H1 (cell line): ENCODE measurements around the gene LRRC74B. TPM values are rescaled to one million over a fixed set of nuclear protein-coding genes. Genes with fewer than 3 reads are reported as not detected.

ENCODE experiments used
- CTCF ChIA-PET: fragments of 300-600 bp; sonication (Branson Sonifier 250); formaldehyde crosslinking; loops from one replicate; lab custom pipeline; 2021; ENCODE audit not compliant: partially characterized antibody; lab: Charles Lee
- POLR2A ChIA-PET: fragments of 300-600 bp; sonication (Branson Sonifier 250); formaldehyde crosslinking; loops from one replicate; lab custom pipeline; 2021; ENCODE audit warnings: inconsistent platforms; ENCODE audit not compliant: partially characterized antibody; lab: Charles Lee
- DNase-seq, 2 experiments: peaks; one replicate each; pipeline versions ENCODE4 v3.0.0 to v3.0.0-alpha.2; 2010 to 2022; ENCODE audit warnings: low spot score in 2 of 2, low read depth in 1 of 2, mixed read lengths in 1 of 2
- FAIRE-seq: peaks from 2 replicates; lab custom pipeline; 2011; peaks lifted over from hg19 to GRCh38; lab: Jason Lieb, UNC
- H2AFZ ChIP-seq: 2 replicates; pipeline ENCODE4 v1.8.1; 2012; ENCODE audit warnings: low read length, inconsistent platforms
- H2AK5ac ChIP-seq: 2 replicates; pipeline ENCODE4 v1.6.1; 2013; ENCODE audit warnings: low read depth, low read length
- H2BK120ac ChIP-seq: replicated peaks from 2 replicates; pipeline ENCODE3; 2013; ENCODE audit warnings: low read depth, low read length, inconsistent platforms
- H2BK12ac ChIP-seq: 2 replicates; pipeline ENCODE4 v1.6.1; 2013; ENCODE audit warnings: low read depth, low read length
- H2BK15ac ChIP-seq: 2 replicates; pipeline ENCODE4 v1.6.1; 2013; ENCODE audit warnings: low read length
- H2BK20ac ChIP-seq: 2 replicates; pipeline ENCODE4 v1.6.1; 2013; ENCODE audit warnings: low read length
- H2BK5ac ChIP-seq: 2 replicates; pipeline ENCODE4 v1.6.1; 2013; ENCODE audit warnings: low read depth, low read length
- H3K14ac ChIP-seq: 2 replicates; pipeline ENCODE4 v1.6.1; 2013; ENCODE audit warnings: inconsistent platforms; ENCODE audit not compliant: insufficient read length
- H3K18ac ChIP-seq: 2 replicates; pipeline ENCODE4 v1.6.1; 2013; ENCODE audit warnings: low read length; ENCODE audit errors: extremely low read depth
- H3K23ac ChIP-seq: 2 replicates; pipeline ENCODE4 v1.6.1; 2013; ENCODE audit warnings: inconsistent platforms; ENCODE audit not compliant: insufficient read length
- H3K23me2 ChIP-seq: 2 replicates; pipeline ENCODE4 v1.6.1; 2013; ENCODE audit warnings: low read depth, low read length
- H3K27ac ChIP-seq: 2 replicates; pipeline ENCODE4 v1.6.1; 2011; ENCODE audit warnings: low read depth, low read length, inconsistent platforms
- H3K27me3 ChIP-seq, 4 experiments: replicated peaks in 1 of 4; 1 replicate in 1 of 4; 2 replicates in 3 of 4; pipeline versions ENCODE4 v1.6.1 to v1.8.1; 2011 to 2013; ENCODE audit warnings: low read length in 3 of 4, mild to moderate bottlenecking in 3 of 4, inconsistent platforms in 2 of 4, mixed read lengths in 2 of 4, moderate library complexity in 1 of 4; ENCODE audit not compliant: control insufficient read depth in 3 of 4, insufficient read depth in 3 of 4; ENCODE audit errors: extremely low read depth in 1 of 4
- H3K36me3 ChIP-seq, 4 experiments: 2 replicates each; pipeline versions ENCODE4 v1.6.1 to v1.8.1; 2011 to 2013; ENCODE audit warnings: mild to moderate bottlenecking in 4 of 4, low read length in 3 of 4, moderate library complexity in 2 of 4, control low read depth in 1 of 4, inconsistent platforms in 1 of 4; ENCODE audit not compliant: insufficient read depth in 4 of 4, control insufficient read depth in 2 of 4
- H3K4ac ChIP-seq: replicated peaks from 2 replicates; pipeline ENCODE3; 2013; ENCODE audit warnings: low read length, low read depth, mixed read lengths, inconsistent platforms; ENCODE audit not compliant: insufficient read length
- H3K4me1 ChIP-seq, 4 experiments: replicated peaks in 1 of 4; 1 replicate in 1 of 4; 2 replicates in 3 of 4; pipeline versions ENCODE4 v1.6.1 to v1.8.1; 2011 to 2013; ENCODE audit warnings: low read length in 3 of 4, inconsistent platforms in 2 of 4, mixed read lengths in 1 of 4; ENCODE audit not compliant: insufficient read depth in 4 of 4, control insufficient read depth in 3 of 4
- H3K4me2 ChIP-seq, 2 experiments: 2 replicates each; pipeline versions ENCODE4 v1.6.1 to v1.8.1; 2011 to 2013; ENCODE audit warnings: low read depth in 2 of 2, low read length in 2 of 2, control low read depth in 1 of 2, inconsistent platforms in 1 of 2, mild to moderate bottlenecking in 1 of 2; ENCODE audit not compliant: insufficient read depth in 1 of 2
- H3K4me3 ChIP-seq, 4 experiments: fragments of 200-600, 300-600 bp in 1 of 4; sonication (generic), shearing (Covaris generic), sonication (Bioruptor Twin) in 1 of 4; 2 replicates each; pipeline versions ENCODE4 v1.5.1 to v1.8.1; 2011 to 2016; ENCODE audit warnings: low read length in 4 of 4, low read depth in 3 of 4, control low read depth in 2 of 4, inconsistent platforms in 2 of 4, mild to moderate bottlenecking in 2 of 4, mixed read lengths in 1 of 4, moderate library complexity in 1 of 4; ENCODE audit not compliant: insufficient read depth in 2 of 4; ENCODE audit errors: extremely low read depth in 1 of 4
- H3K56ac ChIP-seq: replicated peaks from 2 replicates; pipeline ENCODE3; 2013; ENCODE audit warnings: low read depth, mild to moderate bottlenecking, mixed read lengths, low read length, inconsistent platforms; ENCODE audit not compliant: insufficient read length
- H3K79me1 ChIP-seq: 2 replicates; pipeline ENCODE4 v1.6.1; 2013; ENCODE audit warnings: low read depth, low read length, control low read depth
- H3K79me2 ChIP-seq, 2 experiments: 2 replicates each; pipeline versions ENCODE4 v1.6.1 to v1.8.1; 2012 to 2013; ENCODE audit warnings: low read length in 2 of 2, mild to moderate bottlenecking in 2 of 2, inconsistent platforms in 1 of 2; ENCODE audit not compliant: insufficient read depth in 2 of 2, control insufficient read depth in 1 of 2
- H3K9ac ChIP-seq, 4 experiments: replicated peaks in 1 of 4; 1 replicate in 1 of 4; 2 replicates in 3 of 4; pipeline versions ENCODE4 v1.6.1 to v1.8.1; 2011 to 2013; ENCODE audit warnings: low read depth in 3 of 4, low read length in 3 of 4, control low read depth in 2 of 4, mild to moderate bottlenecking in 2 of 4, moderate library complexity in 2 of 4, inconsistent platforms in 1 of 4; ENCODE audit errors: extremely low read depth in 1 of 4
- H3K9me3 ChIP-seq, 2 experiments: 2 replicates each; pipeline versions ENCODE4 v1.6.1 to v1.8.1; 2012 to 2013; ENCODE audit warnings: mild to moderate bottlenecking in 2 of 2, moderate library complexity in 2 of 2, control low read depth in 1 of 2, inconsistent platforms in 1 of 2, low read depth in 1 of 2, low read length in 1 of 2, mixed read lengths in 1 of 2; ENCODE audit not compliant: insufficient read depth in 2 of 2
- H4K20me1 ChIP-seq, 2 experiments: replicated peaks in 1 of 2; 2 replicates each; pipeline versions ENCODE3 to v1.8.1; 2011 to 2013; ENCODE audit warnings: inconsistent platforms in 2 of 2, low read length in 2 of 2, mild to moderate bottlenecking in 1 of 2; ENCODE audit not compliant: insufficient read depth in 2 of 2, control insufficient read depth in 1 of 2
- H4K5ac ChIP-seq: 2 replicates; pipeline ENCODE4 v1.6.1; 2013; ENCODE audit warnings: low read length, low read depth, mixed read lengths, inconsistent platforms; ENCODE audit not compliant: insufficient read length
- H4K8ac ChIP-seq: 2 replicates; pipeline ENCODE4 v1.8.0; 2013; ENCODE audit warnings: mild to moderate bottlenecking, moderate library complexity, low read length, inconsistent platforms; ENCODE audit not compliant: insufficient read depth; ENCODE audit errors: extremely low read depth
- H4K91ac ChIP-seq: replicated peaks from 2 replicates; pipeline ENCODE3; 2013; ENCODE audit warnings: low read length, mixed read lengths, inconsistent platforms; ENCODE audit not compliant: insufficient read length
- ATF2 ChIP-seq: IDR thresholded peaks from 2 replicates; pipeline ENCODE4 v1.6.1; 2012; ENCODE audit warnings: low read length, inconsistent platforms
- CTBP2 ChIP-seq: IDR thresholded peaks from 2 replicates; pipeline ENCODE4 v1.7.0; 2011; ENCODE audit warnings: borderline replicate concordance, mild to moderate bottlenecking, moderate library complexity, mixed read lengths, low read length; ENCODE audit not compliant: insufficient read depth, insufficient read length
- FOSL1 ChIP-seq: IDR thresholded peaks from 2 replicates; pipeline ENCODE4 v1.6.1; 2011; ENCODE audit warnings: mild to moderate bottlenecking, low read depth, low read length, moderate library complexity; ENCODE audit not compliant: insufficient read depth
- RNF2 ChIP-seq: fragments of 200-900, 300-1000 bp; sonication (generic); IDR thresholded peaks from 2 replicates; pipeline ENCODE4 v1.7.1; 2016; ENCODE audit warnings: borderline replicate concordance, low read depth, mild to moderate bottlenecking, antibody characterized with exemption, low read length; ENCODE audit not compliant: poor library complexity, severe bottlenecking; ENCODE audit errors: missing control alignments
- SIX5 ChIP-seq: IDR thresholded peaks from 2 replicates; pipeline ENCODE4 v1.6.1; 2011; ENCODE audit warnings: mild to moderate bottlenecking, low read depth, low read length
- TAF1 ChIP-seq: IDR thresholded peaks from 2 replicates; pipeline ENCODE4 v1.6.1; 2011; ENCODE audit warnings: mild to moderate bottlenecking, low read depth, low read length
- WGBS, 2 experiments: shearing (Covaris generic) in 1 of 2; methylation state at CpG; one replicate each; pipeline versions ENCODE4 v1.1.6 to v1.1.7; 2013 to 2015; ENCODE audit warnings: low lambda C conversion rate in 2 of 2, mixed read lengths in 2 of 2, inconsistent platforms in 1 of 2, low coverage in 1 of 2, missing lambda C conversion rate in 1 of 2; ENCODE audit not compliant: insufficient replicate concordance in 2 of 2, insufficient coverage in 1 of 2, insufficient read length in 1 of 2; ENCODE audit errors: extremely low coverage in 1 of 2, missing lambda C conversion rate in 1 of 2; 5-methylcytosine and 5-hydroxymethylcytosine counted together
- polyA plus RNA-seq, 7 experiments: library from polyadenylated mRNA; depleted of rRNA in 3 of 7; stranded (reverse) in 5 of 7; unstranded in 2 of 7; fragments of >200 nt in 5 of 7; fragments of 200-250 nt in 2 of 7; gene quantifications; 1 replicate in 5 of 7; 2 replicates in 1 of 7; 4 replicates in 1 of 7; pipeline versions ENCODE4 v1.2.1 to v1.2.3, GENCODE V29; 2011 to 2013; ENCODE audit warnings: missing spikeins in 2 of 7, mixed read lengths in 2 of 7
- total RNA-seq: library from RNA; stranded (reverse); fragmentation: NEBNext Ultra II Directional; extraction: Animal tissue kit (Norgen Biotek cat#: 25700); gene quantifications from 2 replicates; pipeline ENCODE4 v1.2.1, GENCODE V29; 2021

Gene LRRC74B
- total and polyA plus RNA-seq, 2 of the 8 experiments (the other 6 are each of a cell fraction or from before 2014, with no cell fraction given), result not detected

- WGBS, 2 experiments, result 57% methylated on average over 7 of the region's 8 CpGs; no CpG with 5 or more reads in 1 of the 2 experiments
- CTCF ChIA-PET, result interaction anchor here (1.2 kb wide), 1 partner anchor 10 kb away, joined by 5 read pairs; no protein-coding TSS in a partner anchor
- no peak for FAIRE-seq
These were observed 20.5 kb upstream of the LRRC74B start for GRCh38 chr22:21025266-21025665.

More at GRCh38 chr22:21025266-21025665, 20.5 kb upstream of the LRRC74B start:
- Histone ChIP-seq H3K79me2 (no peaks in the 10 kb centered on the region), H3K14ac (no peak overlapping the region), H3K27ac (no peak overlapping the region), H2AFZ (no peak overlapping the region), H3K23me2 (no peaks in the 10 kb centered on the region), H2BK20ac (no peak overlapping the region), H3K9me3 (no peaks in the 10 kb centered on the region), H3K4me1 (peaks cover 0 to 2% (median 0%) of the 10 kb centered on the region in 4 experiments; a peak in 1 of 7 replicates), H2BK5ac (no peak overlapping the region; the same call in 1 of the 2 replicates), H4K91ac (no peak overlapping the region), H3K4ac (no peak overlapping the region), H3K4me3 (no peak overlapping the region), H2BK12ac (no peak overlapping the region), H2BK120ac (no peak overlapping the region), H2BK15ac (no peak overlapping the region), H3K56ac (no peak overlapping the region), H3K27me3 (no peaks in the 10 kb centered on the region), H4K5ac (no peak overlapping the region), H3K9ac (no peak overlapping the region; a peak in 1 of 7 replicates), H3K79me1 (no peaks in the 10 kb centered on the region), H3K23ac (no peak overlapping the region), H3K36me3 (no peaks in the 10 kb centered on the region), H3K18ac (no peak overlapping the region), H4K8ac (no peak overlapping the region), H3K4me2 (no peak overlapping the region), H4K20me1 (no peaks in the 10 kb centered on the region), H2AK5ac (no peak overlapping the region)
- no peak for DNase-seq
- no peak for TF ChIP-seq ATF2
- TF ChIP-seq RNF2, result no peak
- no peak for TF ChIP-seq CTBP2
- no peak for TF ChIP-seq SIX5
- no peak for TF ChIP-seq FOSL1
- TF ChIP-seq TAF1, result no peak
- POLR2A ChIA-PET, result interaction anchor here (2.1 kb wide), 1 partner anchor 10 kb away, joined by 5 read pairs; the partner anchor contains the start of gene P2RX6
